Gastroesophageal sphincter (tissue), 3 donors: ENCODE results near the gene CCNH.

Source experiments
- CTCF ChIP-seq, 4 experiments: fragments of 200-600 bp in 2 of 4; fragments of 450-650 bp in 2 of 4; sonication (generic) in 1 of 4; IDR thresholded peaks; one replicate each; pipeline ENCODE4 v1.5.1; 2017 to 2019; ENCODE audit warnings: antibody characterized with exemption in 4 of 4, mild to moderate bottlenecking in 2 of 4, moderate library complexity in 2 of 4
- EP300 ChIP-seq: sonication (generic); formaldehyde crosslinking; IDR thresholded peaks from one replicate; pipeline ENCODE4 v1.6.1; 2017; ENCODE audit warnings: antibody characterized with exemption, mild to moderate bottlenecking
- POLR2A ChIP-seq, 2 donors: fragments of 450-650 bp; IDR thresholded peaks; one replicate each; pipeline ENCODE4 v1.6.1; 2017; ENCODE audit warnings: antibody characterized with exemption in 2 of 2, mild to moderate bottlenecking in 2 of 2, moderate library complexity in 1 of 2
- POLR2AphosphoS5 ChIP-seq: sonication (generic); formaldehyde crosslinking; IDR thresholded peaks from one replicate; pipeline ENCODE4 v1.6.1; 2017; ENCODE audit warnings: antibody characterized with exemption

GRCh38 chr5:87404359-87404758 is 8.4 kb downstream of the CCNH start:
- TF ChIP-seq POLR2A (IDR thresholded peaks at IDR 0.05): no peak
- TF ChIP-seq CTCF (IDR thresholded peaks at IDR 0.05): no peak
- TF ChIP-seq EP300: no peak
- TF ChIP-seq POLR2AphosphoS5: no peak
